PFSK-1 (cell line): Measurements from ENCODE around the gene DGCR8.

Source experiments
- FOXP2 ChIP-seq: optimal IDR thresholded peaks from 2 replicates; pipeline ENCODE3; 2011; ENCODE audit warnings: borderline replicate concordance, control low read depth, inconsistent platforms; ENCODE audit not compliant: insufficient read depth; ENCODE audit errors: extremely low read length, extremely low read depth
- POLR2AphosphoS5 ChIP-seq: IDR thresholded peaks from 2 replicates; pipeline ENCODE4 v1.6.1; 2012; ENCODE audit warnings: low read depth, mild to moderate bottlenecking, control low read depth, low read length, moderate library complexity
- SIN3A ChIP-seq: IDR thresholded peaks from 2 replicates; pipeline ENCODE4 v1.6.1; 2012; ENCODE audit warnings: mild to moderate bottlenecking, low read length, moderate library complexity, borderline replicate concordance; ENCODE audit not compliant: insufficient read depth
- TAF1 ChIP-seq: IDR thresholded peaks from 2 replicates; pipeline ENCODE4 v1.6.1; 2012; ENCODE audit warnings: low read length, control low read depth, borderline replicate concordance; ENCODE audit not compliant: insufficient read depth
- TF ChIP-seq, protein P1 (sequence below), 2 experiments: IDR thresholded peaks; 2 replicates each; pipeline versions ENCODE4 v1.6.1 to v1.8.0; 2011 to 2012; ENCODE audit warnings: low read depth in 2 of 2, low read length in 2 of 2, control low read depth in 1 of 2, inconsistent platforms in 1 of 2, mild to moderate bottlenecking in 1 of 2, moderate library complexity in 1 of 2; ENCODE audit not compliant: insufficient read depth in 1 of 2

DGCR8 gene

DNA sequence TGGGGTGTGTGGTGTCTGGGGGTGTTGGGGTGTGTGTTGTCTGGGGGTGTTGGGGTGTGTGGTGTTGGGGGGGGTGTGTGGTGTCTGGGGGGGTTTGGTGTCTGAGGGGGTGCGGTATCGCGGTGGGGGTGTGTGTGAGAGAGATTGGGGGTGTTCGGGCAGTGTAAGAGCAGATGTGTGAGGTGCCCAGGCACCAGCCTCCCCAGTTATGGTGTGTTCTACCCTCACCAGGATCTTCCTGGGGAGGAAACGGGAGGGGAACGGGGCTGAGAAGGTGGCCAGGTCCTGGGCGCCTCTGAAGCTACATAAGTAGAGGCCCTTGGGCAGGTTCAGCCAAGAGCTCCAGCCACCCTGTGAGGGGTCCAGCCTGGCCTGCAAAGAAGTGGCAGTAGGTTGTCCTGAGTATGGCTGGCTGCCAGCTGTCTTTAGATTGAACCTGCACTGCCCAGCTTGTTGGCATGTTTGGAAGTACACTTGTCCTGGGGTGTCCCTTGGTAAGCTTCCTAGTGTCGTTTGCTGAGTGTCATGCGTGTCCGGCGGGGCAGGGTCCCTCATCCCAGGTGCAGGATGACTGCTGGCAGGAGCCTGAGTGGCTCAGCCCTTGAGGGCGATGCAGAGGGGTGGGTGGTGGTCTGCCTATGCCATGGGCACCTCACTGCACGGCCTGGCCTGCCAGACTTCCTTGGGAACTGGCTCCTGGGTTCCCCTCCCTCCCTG, 43.5 kb downstream of the DGCR8 start:
- TF ChIP-seq TAF1 = no peak
- TF ChIP-seq FOXP2 = no peak
- TF ChIP-seq SIN3A = no peak
- TF ChIP-seq POLR2AphosphoS5 = no peak
- TF ChIP-seq, protein P1, sequence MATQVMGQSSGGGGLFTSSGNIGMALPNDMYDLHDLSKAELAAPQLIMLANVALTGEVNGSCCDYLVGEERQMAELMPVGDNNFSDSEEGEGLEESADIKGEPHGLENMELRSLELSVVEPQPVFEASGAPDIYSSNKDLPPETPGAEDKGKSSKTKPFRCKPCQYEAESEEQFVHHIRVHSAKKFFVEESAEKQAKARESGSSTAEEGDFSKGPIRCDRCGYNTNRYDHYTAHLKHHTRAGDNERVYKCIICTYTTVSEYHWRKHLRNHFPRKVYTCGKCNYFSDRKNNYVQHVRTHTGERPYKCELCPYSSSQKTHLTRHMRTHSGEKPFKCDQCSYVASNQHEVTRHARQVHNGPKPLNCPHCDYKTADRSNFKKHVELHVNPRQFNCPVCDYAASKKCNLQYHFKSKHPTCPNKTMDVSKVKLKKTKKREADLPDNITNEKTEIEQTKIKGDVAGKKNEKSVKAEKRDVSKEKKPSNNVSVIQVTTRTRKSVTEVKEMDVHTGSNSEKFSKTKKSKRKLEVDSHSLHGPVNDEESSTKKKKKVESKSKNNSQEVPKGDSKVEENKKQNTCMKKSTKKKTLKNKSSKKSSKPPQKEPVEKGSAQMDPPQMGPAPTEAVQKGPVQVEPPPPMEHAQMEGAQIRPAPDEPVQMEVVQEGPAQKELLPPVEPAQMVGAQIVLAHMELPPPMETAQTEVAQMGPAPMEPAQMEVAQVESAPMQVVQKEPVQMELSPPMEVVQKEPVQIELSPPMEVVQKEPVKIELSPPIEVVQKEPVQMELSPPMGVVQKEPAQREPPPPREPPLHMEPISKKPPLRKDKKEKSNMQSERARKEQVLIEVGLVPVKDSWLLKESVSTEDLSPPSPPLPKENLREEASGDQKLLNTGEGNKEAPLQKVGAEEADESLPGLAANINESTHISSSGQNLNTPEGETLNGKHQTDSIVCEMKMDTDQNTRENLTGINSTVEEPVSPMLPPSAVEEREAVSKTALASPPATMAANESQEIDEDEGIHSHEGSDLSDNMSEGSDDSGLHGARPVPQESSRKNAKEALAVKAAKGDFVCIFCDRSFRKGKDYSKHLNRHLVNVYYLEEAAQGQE (IDR thresholded peaks at IDR 0.05; ENCODE audit: insufficient read depth in 1 of 2, low read depth in 2 of 2, low read length in 2 of 2) = no peak

DNA sequence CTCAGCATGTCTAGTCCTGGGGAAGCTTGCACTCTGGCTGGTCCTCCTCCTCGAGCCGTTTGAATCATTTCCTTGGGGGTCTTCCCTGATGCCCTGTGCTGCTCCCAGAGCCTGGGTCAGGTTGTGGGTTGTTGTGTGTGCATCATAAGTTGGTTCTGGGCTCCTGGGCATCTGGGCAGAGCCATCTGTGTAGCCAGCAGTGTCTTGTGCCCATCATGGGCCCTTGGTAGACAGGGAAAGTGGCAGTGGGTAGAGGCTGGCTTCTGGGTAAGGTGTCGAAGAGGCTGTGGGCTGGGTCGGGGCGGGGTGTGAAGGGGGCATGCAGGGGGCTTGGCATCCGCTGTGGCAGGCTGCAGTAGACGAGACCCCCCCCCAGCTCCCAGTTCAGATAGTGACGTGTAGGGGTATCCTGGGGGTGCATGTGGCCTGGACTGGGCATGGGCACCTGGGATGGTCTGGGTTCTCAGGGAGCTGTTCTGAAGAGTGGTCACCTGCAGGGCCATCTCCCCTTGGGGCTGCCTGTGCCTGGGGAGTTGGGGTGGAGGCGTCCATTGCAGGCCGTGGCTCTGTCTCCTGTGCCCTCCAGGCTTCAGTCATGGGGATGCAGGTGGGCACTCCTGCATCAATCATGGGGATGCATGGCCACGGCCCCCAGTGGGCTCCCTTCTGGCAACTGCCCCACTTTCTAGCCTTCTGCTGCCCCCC, 44.2 kb downstream of the DGCR8 start:
- no peak for TF ChIP-seq TAF1
- TF ChIP-seq POLR2AphosphoS5 = no peak
- TF ChIP-seq, protein P1 (IDR thresholded peaks at IDR 0.05; ENCODE audit: insufficient read depth in 1 of 2, low read depth in 2 of 2, low read length in 2 of 2) = no peak
- no peak for TF ChIP-seq FOXP2
- TF ChIP-seq SIN3A = no peak

DNA sequence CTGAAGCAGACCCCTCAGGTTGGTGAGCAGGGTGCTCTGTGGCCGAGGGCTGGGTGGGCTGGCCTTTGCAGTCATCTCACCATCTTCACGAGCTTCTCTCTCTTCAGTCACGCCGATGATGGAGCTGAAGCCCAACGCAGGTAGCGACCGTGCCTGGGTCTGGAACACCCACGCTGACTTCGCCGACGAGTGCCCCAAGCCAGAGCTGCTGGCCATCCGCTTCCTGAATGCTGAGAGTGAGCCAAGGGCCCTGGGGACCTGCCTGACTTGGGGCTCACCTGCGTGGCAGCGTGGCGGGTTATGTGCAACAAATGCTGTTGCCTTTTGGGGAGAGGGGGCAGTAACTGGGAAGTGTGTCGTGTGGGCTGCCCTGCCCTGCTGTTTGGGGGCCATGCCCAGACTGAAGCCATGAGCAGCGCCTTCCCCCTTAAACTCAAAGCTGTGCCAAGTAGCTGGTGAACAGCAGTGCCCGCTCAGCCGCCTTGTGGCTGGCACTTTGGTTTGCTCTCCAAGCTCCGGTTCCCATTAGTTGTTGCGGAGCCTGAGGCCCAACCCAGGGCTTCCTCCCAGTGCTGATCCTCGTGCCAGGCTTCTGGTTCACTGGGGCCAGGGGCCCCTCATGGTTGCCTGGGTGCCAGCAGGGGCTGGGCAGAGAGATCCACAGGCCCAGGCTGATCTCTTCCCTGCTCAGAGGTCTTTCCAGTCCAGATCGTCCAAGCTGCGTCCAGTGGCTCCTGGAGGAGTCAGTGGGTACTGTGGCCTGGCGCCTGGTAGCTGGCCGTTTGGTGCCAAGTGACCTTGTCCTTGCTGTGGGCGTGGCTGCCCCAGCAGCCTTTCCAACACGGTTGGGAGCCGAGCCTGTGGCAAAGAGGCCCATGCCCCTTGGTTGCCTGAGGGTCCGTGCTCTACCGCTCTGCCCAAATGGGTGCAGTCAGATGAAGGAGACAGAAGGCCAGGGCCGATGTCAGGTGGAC, 45.4 kb downstream of the DGCR8 start:
- no peak for TF ChIP-seq FOXP2
- TF ChIP-seq POLR2AphosphoS5 = no peak
- no peak for TF ChIP-seq TAF1
- TF ChIP-seq SIN3A = no peak
- TF ChIP-seq, protein P1 (IDR thresholded peaks at IDR 0.05; ENCODE audit: insufficient read depth in 1 of 2, low read depth in 2 of 2, low read length in 2 of 2) = no peak

DNA sequence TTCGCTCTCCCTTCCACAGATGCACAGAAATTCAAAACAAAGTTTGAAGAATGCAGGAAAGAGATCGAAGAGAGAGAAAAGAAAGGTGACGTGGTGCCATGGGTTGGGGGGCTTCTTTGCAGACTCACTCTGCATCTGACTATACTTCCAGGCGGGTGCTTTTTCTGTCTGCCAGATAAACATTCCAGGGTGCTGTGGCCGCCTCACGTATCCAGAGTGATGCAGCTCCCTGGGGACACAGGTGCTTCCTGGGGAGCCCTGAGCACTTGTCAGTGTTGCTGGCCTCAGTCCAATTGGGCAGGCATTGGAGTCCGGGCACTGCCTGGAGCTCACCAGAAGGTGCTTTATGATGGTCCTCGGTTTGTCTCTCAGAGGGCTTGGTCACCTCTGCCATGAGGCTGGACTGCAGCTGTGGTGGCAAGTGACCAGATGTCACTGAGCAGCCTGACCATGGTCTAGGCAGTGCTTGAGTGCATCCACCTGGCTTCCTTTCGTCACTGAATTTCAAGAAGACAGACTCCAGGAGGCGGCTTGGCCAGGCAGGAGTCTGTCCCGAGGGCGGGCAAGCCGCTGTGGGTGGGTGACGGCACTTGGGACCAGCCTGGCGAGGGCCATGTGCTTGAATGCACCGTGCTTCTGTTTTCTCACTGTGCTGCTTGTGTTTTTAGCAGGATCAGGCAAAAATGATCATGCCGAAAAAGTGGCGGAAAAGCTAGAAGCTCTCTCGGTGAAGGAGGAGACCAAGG, 46.4 kb downstream of the DGCR8 start:
- no peak for TF ChIP-seq TAF1
- TF ChIP-seq POLR2AphosphoS5 = no peak
- TF ChIP-seq SIN3A = no peak
- TF ChIP-seq, protein P1 (IDR thresholded peaks at IDR 0.05; ENCODE audit: insufficient read depth in 1 of 2, low read depth in 2 of 2, low read length in 2 of 2) = no peak
